ENCODE data around the gene TPPP2. TPM values are rescaled to one million over a fixed set of nuclear protein-coding genes. Genes with fewer than 3 reads are reported as not detected.

The TPPP2 gene
- total RNA-seq, 1 donor from 2014 or later = not detected

DNA sequence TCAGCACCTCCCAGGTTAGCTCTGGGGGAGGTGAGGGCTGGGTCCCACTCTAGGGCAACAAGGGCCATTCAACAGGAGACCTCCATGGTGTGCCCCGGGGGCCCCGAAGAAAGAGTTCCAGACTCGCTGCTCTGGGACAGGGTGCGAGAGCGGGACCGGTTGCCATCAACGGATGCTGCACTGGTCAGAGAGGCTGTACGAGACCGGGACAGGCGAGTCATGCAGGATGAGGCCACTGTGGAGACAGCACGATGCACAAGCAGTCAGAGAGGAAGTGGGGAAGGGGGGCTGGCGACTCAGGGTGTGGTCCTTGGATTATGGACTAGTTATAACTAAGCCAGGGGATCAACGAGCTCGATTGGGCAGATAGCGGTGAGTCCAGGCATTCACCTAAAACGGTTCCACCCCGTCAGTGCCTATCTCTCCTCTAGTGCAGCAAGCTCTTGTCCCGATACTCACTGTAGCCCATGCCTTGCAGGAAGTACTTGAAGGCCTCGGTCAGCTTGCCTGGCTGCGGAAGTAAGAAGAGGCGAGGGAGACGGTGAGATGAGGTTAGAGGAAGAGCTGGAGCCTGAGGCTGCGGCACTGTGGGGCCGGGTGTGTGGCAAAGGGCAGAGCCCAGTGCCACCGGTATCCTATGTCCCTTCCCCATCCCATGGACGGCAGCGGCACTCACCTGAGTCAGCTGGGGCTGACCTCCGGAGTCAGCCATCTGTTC is 12.3 kb upstream of the TPPP2 start:
- no peak for DNase-seq

- no peak for DNase-seq
These were observed 11.7 kb upstream of the TPPP2 start for GRCh38 chr14:21018286-21018685.

DNA sequence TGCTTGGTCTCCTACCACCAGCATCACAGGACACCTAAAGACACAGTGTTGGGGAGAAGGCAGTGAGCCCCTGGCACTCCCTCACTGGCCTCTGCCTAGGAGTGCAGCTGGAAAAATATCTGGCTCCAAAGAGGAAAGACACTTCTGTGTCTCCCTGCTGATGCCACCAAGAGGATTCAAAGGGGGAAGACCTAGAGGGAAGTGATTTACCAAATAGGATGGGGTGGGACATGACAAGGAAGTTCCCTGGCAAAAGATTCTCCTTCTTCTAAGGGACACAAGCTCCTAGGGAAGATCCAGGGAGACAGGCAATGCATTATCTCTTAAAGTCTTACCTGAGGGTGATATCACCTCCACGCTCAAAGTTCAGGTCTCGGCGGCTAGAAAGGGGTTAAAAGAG is 11.2 kb upstream of the TPPP2 start:
- DNase-seq = no peak

DNA sequence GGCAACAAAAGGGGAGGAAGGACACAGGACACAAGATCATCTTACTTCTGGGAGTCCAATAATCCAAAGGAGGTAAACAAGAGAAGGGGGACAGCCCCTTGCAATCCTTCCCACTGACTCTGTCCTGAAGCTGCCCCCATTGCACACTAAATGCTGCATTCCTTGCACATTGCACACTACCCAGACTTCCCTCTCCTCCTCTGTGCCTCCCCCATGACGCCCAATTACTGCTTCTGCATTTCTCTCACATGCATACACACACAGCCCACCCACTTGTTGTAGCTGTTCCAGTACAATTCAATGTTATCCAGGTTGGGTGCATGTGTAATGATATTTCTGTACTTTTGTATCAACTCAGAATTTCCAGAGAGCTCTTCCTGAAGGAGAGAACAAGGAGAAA is 10.7 kb upstream of the TPPP2 start:
- DNase-seq = no peak

DNA sequence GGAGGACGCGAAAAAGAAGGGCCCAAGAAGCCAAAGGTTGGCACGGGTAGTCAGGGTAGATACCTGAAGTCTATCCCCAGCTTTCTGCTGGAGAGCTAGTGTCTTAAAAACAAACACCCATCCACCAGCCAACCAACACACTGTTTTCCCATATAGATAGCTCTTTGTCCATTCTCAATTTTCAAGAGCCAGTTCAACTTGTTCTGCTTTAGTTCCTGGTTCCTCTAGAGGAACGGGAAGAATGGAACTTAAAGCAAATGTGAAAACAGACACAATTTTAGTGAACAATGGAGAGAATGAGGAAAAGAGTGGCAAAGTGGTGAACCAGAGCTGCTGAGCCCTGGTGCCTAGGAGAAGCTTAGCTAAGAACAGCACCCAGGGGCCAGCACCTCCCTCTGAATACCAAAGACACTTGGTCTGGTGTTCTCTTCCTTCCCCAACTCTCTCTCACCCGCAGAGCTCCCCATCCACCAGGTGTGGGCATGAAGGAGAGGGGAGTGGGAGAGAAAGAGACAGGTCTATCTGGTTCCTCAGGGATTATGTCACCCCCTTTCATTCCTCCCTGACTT is 9.0 kb upstream of the TPPP2 start:
- no peak for DNase-seq

DNA sequence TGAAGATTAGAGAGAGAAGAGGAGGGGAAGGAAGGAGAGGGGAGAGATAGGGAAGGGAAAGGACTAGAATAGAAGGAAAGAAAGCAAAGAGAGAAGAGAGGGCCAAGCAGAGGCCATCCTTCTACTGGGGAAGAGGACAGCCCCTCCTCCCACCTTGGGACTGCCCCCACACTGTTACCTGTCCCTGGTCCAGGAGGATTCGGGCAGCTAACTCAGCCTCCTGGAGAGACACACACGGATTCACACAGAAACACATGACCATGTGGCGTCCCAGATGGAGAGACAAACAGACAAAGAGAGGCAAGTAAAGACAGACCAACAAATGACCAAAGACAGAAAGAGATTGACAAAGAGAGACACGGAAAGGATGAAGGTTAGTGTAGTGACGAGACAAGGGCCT is 7.3 kb upstream of the TPPP2 start:
- DNase-seq = no peak

DNA sequence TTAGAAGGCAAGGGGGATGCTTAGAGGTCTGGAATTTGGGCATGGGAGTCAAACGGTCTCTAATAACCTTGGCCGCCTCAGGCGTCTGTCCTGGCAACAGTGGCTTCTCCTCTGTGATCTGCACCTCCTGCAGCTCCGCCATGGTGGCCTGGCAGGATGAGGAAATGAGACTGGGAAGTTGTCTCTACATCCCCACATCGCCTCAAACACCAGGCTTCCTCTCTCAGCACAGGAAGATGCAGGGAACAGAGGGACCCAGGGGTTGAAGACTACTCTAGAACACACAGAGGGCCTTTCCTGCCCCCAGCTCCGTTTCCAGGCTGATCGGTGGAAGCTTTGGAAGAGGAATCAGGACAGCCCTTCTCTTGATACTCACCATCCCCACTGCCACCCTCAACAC is 6.8 kb upstream of the TPPP2 start:
- no peak for DNase-seq

DNA sequence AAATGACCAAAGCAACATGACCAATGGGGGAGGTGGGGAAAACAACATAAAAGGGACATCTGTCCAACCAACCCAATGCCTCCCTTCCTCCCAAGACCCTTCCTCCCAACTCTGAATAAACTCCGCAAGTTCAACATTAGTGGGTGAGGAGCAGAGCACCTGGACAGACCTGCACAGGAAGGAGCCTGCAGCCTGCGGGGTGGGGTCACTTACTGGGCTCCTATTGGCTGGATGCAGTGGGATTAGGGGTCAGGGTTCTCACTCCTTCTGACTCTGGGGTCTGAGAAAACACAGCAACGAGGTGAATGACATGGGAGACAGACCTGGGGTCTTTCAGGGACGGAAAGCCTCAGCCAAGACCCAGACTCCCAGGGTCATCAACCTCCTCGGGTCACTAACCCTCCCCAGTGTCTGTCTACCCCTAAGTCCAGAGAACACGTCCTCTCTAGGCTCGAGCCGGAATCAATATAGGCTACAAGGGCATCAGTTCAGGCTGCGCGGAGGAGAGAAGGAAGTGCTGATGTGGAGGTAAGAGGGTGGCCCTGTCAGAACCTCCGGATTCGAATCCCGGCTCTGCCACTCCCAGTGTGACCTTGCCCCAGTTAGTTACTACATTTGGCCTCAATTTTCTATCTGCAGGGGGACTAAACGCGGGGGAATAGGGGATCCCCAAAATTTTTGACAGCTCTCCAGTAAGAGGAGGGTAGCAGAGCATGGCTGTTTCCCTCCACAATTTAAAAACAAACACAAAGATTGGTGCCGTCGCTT is 6.0 kb upstream of the TPPP2 start:
- DNase-seq = no peak

DNA sequence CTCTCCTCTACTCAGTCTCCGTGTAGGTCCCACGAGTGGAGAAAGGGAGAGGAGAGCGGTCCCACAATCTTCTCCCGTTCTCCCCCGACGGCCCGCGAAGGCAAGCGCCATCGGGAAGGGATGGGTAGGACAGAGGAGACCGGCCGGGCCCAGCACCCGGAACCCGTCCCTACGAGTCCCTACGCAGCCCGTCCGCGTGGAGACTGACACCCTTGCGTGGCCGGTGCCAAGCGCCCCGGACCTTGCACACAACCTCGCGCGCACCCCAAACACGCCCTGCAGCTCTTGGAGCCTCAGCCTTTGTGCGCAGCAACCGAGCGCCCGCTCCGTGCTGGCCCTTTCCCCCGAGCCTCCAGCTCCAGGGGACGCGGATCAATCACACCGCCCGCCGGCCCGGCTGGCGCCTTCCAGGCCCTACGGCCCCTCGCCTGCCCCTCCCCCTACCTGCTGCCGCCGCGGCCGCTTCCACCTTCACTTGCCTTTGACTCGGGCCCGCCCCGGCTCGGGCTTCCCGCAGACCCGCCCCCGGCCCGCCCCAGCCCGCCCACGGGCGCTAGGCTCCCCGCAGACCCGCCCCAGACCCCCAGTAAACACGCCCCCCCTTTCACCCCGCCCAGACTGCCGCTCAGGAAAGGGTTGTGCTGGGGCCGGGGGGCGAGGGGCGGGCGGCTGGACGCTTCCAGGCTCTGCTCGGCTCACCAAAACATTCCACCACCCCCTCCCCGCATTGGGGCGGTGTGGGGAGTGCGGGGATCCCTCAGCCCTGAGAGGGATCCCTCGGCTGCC is 5.2 kb upstream of the TPPP2 start, which contains the start of gene NDRG2:
TSS of gene NDRG2 (minus strand) at position 477 of the 786 bp plus-strand sequence. CDS start 1,746 bp downstream, outside the sequence.
- peak; percentile 21 for DNase-seq

GRCh38 chr14:21025371-21026273 is 4.4 kb upstream of the TPPP2 start:
- no peak for DNase-seq

GRCh38 chr14:21026274-21026987 is 3.6 kb upstream of the TPPP2 start:
- peak; percentile 30 for DNase-seq

GRCh38 chr14:21026988-21027315 is 3.1 kb upstream of the TPPP2 start:
- DNase-seq = no peak

DNA sequence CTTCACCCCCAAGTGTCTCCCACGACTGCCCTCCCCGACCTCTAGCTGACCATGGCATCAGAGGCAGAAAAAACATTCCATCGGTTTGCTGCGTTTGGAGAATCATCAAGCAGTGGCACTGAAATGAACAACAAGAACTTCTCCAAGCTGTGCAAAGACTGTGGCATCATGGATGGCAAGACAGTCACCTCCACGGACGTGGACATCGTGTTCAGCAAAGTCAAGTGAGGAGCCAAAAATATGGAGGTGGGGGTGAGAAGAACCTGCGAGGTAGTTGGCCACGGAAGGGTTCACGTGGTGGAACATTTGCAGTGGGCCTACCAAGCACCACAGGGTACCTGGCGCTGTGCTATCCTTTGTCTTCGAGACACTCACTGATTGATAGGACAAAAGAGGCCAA is 514 bp downstream of the TPPP2 start:
- DNase-seq = no peak

- DNase-seq = no peak
These were observed 2.5 kb downstream of the TPPP2 start for GRCh38 chr14:21032326-21033132.

DNA sequence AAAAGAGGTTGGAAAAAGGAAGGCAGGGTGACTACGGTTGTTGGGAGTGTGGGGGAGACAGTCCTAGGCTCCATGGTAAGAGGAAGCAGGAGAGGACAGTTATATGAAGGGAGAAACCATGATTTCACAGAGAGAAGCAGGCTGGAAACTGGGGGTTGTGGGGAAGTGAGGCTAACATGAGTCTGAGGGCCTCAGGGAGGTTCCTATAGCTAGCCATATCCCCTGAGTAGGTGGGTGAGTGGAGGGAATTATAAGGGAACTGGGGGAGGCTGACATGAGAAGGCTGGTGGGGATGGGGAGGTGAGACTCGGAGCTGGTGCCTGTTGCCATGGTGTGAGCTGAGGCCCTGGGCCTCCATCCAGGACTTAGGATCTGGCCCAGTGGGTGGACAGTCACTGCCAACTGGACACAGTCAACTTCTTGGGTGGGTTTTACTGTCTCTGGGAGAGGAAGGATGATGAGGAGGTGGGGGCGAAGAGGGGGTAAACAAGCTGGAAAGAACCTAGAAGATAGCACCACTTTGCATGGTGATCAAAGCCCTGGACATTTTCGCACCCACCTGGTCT is 3.2 kb downstream of the TPPP2 start:
- no peak for DNase-seq

DNA sequence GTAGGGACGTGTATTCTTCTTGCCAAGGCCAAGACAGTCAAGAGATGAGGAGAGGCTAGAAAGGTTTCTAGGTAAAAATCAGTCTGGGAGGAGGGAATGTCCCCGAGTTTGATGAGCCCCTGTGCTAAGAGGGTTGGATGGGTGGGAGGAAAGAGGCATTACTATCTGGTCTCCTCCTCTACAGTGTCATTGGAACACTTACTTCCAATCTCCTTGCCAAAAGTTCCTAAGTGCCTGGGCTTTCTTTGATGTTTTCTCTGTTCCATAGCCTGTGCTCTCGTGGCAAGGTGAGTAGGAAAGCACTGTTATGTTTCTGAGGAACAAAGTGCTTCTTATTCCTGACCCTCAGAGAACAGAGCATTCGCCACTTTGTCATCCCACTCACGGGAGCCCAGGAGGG is 4.7 kb downstream of the TPPP2 start, which contains the start of gene RNASE13:
TSS of gene RNASE13 (minus strand) at position 101 of the 400 bp plus-strand sequence. CDS start 519 bp downstream, outside the sequence.
- no peak for DNase-seq

- no peak for DNase-seq
These were observed 6.7 kb downstream of the TPPP2 start for GRCh38 chr14:21036751-21037150.

DNA sequence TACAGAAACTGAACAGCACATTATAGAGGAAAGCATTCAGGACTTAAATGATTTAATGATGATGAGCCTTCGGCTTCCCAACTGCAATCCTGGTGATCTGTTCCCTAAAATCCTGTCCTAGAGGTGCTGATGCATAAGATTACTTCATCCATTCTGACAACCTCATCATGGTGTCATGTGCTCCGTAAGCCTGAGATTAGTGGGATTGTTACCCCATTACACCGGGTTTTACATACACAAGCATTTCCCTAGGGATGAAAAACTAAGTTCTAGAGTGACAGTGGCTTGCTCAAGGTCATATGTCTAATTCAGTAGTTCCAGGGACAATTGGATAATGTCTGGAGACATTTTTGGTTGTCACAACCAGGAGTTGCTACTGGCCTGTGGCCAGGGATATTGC is 7.1 kb downstream of the TPPP2 start:
- no peak for DNase-seq

Data from skin of body (tissue), 2 donors.